ENCODE results near the gene ZCCHC8.
"Not testable (repeated sequence)": the region's sequence is repeated elsewhere in the genome, so short reads cannot be mapped to it uniquely, and the experiment has no call there.

The ZCCHC8 gene

DNA sequence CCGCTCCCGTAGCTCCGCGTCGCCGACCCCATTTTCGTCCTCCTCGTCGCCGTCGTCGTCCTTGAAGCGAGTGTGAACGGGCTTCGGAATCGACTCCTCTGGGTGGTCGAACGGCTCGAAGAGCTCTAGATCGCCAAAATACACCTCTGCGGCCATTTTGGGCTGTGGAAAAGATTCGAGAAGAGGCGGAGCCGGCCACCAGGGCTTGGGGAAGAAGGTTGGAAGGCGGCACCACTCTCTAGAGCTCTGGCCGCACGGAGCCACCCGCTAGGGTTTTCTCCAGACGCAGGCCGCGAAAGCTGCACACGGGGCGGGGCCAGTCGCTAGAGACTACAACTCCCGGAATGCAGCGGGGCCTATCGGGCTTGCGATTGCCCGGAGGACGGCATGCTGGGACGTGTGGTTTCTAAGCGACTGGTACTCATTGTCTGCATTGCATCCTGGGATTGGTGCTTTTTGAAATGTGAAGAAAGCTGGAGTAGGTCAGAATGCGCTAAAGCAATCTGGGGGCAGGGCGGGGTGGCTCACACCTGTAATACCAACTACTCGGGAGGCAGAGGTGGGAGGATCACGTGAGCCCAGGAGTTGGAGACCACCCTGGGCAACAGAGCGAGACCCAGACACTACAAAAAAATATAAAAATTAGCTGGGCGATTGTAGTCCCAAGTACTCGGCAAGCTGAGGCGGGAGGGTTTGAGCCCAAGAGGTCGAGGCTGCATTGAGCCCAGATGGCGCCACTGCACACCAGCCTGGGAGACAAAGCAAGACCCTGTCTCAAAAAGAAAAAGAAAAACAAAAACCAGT is at the start of gene ZCCHC8:
ZCCHC8 (minus strand) TSS at position 248 of the 804 bp plus-strand sequence; CDS start at position 156, 92 bp downstream.
- DNase-seq, result peak; percentile 98

DNA sequence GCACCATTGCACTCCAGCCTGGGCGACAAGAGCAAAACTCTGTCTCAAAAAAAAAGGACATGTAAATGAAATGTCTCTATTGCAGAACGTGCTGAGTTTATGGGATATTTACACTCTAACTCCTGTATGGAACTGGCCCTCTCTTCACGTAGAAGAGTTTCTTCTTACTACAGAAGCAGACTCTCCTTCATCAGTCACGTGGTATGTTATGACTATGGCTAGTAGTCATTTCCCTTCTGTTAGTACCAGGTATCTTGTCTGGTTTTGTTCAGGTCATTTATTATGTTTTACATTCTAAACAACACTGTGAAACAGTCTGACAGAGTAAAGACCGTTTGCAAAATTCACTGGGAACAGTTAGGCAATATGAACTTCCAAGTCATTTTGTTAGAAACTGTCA is 46.6 kb upstream of the ZCCHC8 start:
- DNase-seq, result no peak

DNA sequence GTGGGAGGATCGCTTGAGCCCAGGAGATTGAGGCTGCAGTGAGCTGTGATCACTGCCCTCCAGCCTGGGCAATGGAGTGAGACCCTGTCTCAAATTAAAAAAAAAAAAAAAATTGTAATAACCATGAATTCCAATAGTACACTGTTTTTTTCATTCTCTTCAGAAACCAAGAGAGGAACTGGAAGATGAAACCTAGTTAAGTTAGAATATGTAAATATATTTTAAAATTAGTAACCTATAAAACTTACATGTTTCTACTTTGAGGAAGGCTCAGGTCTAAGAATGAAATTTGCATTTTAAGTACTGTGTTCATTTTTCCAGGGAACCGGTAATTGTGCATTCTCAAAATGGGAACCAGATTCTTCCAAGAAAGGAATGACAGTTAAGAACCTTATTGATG is 45.1 kb upstream of the ZCCHC8 start:
- DNase-seq, result no peak

DNA sequence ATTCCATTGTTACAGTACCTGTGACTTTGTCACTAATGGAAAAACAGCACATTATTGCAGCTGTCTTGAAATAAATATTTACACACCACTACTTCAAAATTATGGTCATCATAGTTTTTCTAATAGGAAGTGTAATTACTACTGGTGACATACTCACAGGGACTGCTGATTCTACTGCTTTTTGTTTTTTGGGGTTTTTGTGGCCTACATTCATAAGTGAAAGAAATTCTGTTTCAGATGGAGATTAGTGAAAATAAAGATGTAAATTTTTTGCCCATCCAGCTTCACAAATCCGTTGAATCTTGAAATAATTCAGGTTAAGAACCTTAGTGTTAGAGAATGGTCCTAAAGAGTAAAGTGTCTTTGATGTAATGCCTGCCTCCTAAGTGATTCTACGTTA is 43.8 kb upstream of the ZCCHC8 start:
- no peak for DNase-seq

DNA sequence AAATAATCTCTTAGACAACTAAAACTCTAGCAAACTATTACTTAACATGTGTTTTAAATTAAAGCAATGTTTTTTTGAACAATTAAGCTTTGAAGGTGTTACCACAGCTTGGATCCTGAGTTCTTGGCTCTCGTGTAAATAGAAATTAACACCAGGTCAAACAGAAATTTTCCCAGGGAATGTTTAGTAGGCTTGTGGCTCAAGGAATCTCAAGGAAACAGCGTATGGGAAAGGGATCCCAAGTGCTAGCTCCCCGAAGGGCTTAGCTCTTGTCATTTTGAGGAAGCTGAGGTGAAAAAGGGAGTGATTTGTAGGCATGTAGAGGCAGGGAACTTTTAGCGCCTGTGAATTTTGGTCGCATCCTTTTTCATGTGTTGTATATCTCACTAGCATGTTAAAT is 37.8 kb upstream of the ZCCHC8 start:
- no peak for DNase-seq

DNA sequence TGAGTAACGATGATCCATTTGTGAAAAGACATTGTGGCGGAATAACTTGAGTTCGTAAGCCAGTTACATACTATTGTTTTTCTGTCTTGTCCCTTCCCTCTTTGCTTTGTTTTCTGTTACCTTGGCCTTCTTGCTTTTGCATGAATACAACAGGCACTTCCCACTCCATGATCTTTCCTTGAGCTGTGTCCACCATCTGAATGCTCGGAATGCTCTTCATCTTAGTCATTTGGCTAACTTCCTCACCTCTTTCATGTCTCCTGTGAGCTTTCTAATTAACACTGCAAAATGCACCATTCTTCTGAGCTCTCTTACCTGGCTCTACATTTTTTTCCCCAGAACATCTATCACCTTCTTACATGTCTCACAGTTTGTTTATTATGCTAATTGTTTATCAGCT is 36.3 kb upstream of the ZCCHC8 start:
- DNase-seq, result no peak

DNA sequence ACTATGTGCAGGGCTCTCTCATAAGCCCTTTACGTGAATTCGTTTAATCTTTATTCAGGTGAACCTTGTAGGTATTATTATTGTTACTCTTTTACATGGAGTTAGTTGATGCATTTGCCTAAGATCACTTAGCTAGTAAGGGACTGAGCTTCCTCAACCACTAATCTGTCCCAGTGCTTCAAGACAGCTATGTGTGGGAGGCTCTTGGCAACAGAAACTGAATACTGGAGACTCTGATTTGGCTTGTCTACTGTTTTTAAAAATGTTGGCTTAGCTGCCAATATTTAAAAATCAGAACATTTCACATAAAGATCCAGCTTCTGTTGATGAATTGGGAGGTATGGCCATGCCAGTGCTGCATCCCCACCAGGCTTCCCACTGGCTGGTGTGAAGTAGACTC is 33.1 kb upstream of the ZCCHC8 start:
- no peak for DNase-seq

DNA sequence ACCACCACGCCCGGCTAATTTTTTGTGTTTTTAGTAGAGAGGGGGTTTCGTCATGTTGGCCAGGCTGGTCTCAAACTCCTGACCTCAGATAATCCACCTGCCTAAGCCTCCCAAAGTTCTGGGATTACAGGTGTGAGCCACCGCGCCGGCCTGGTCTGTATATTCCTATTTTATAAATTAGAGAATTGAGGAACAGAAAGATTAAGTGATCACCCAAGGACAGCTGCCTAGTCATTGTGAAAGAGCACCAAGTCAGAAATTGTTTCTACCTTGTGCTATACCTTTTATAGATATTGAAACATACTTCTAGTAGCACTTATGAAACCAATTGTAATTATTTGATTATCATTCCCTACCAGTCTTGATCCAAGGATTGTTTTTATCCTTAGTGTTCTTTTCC is 28.3 kb upstream of the ZCCHC8 start:
- DNase-seq, result no peak

DNA sequence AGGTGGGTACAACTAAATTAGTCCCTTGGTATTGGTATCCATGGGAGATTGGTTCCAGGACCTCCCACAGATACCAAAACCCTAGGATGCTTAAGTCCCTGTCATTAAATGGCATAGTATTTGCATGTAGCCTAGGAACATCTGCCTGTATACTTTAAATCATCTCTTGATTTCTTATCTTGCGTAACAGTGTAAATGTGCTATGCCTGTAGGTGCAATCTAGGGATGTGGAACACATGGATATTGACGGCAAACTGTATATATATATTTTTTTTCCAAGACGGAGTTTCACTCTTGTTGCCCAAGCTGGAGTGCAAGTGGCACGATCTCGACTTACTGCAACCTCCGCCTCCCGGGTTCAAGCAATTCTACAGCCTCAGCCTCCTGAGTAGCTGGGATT is 27.9 kb upstream of the ZCCHC8 start:
- DNase-seq, result no peak

DNA sequence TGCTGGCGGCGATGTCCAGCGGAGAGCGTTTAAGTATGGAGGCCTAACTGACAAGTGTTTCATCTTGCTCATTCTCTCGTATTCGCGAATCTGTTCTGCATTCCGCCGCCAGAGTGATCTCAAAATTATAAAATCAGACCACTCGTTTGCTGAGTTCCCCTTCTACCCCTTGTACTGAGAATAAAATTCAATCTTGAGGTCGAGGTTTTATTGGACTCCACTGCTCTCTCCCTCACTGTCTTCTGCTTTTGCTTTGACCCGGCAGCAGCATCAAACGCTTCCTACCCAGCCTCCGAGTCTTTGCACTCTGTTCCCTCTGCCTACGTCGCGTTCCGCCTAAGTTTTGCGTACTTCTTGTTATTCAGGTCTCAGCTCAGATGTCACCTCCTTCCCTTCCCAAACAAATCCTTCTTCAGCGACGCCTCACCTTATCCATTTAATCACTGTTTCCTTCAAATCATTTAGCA is 26.8 kb upstream of the ZCCHC8 start:
- DNase-seq, result peak; percentile 25

DNA sequence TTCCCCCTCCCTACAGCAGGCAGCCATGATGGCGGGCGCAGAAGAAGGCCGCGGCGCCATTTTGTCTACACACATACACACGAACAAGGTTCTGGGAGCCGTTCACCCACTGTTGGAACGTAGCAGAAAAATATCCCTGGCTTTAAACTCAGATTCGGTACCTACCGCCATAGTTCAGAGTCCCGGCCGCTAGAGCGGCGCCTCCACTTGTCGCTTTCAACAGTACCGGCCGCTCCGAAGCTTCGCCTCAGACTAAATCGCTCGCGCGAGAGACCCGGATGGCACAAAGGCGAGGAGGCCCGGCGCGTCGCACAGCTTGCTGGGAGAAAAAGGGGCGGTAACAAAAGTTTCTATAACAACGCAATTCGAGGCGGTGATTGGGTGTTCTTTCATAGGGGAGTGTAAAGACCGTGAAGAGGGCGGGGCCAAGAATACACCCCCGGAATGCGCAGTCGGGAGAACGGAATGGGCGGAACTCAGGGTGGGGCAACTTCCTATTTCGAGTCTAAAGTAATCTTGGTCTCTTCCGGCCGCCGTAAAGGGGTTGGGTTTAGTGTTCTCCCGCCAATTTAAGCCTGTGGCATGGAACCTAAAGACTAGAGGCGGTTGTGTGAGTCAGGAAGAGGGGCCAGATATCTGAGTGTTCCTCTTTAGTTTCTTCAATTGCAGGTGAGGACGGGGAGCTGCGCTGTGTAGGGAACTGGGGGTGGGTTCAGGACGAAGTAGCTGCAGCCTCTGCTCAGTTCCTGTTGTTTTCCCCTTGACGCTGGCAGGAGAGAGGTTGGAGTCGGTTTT is 26.1 kb upstream of the ZCCHC8 start, which contains the start of the genes KNTC1 and RSRC2:
KNTC1 (plus strand) TSS at position 567 of the 795 bp plus-strand sequence. CDS start 2,815 bp downstream, outside the sequence.
RSRC2 (minus strand) TSS at position 254 of the 795 bp plus-strand sequence; CDS start at position 171, 83 bp downstream.
- DNase-seq, result peak; percentile 100

DNA sequence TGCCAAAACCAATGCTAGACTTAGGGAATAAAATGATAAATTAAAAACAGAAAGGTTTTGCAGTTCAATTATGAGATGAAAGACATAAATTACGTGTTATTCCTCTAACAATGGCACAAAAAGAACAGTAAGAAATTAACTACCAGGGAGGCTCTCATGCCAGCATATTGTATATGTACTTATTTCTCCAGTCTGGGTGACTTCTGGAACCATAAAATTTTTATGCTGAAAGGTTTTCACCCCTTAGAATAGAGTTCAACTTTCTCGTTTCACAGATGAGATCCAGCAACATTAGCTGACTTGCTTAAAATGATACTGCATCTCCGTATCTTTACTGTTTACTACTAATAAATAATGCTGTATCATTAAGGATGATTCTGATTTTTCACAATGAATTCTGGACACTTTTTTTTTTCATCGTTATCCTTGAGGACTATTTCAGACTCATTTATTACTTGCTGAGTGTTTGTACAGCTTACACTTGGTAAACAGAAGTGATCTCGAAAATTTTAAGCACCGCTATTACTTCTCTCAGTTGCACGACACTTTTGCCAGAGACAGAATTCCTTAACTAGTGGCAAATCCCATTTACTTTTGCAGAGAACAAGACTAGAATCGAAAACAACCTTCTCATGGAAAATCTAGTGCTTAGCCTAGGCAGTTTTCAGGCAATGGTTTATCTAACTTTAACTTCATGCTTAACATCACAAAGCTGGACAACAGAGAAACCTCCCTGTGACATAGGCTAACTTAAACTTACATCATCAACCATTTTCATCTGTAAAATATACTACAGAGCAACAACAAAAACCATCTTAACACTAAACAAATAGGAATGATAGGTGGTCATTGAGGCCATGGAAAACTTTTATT is 23.4 kb upstream of the ZCCHC8 start:
- no peak for DNase-seq

DNA sequence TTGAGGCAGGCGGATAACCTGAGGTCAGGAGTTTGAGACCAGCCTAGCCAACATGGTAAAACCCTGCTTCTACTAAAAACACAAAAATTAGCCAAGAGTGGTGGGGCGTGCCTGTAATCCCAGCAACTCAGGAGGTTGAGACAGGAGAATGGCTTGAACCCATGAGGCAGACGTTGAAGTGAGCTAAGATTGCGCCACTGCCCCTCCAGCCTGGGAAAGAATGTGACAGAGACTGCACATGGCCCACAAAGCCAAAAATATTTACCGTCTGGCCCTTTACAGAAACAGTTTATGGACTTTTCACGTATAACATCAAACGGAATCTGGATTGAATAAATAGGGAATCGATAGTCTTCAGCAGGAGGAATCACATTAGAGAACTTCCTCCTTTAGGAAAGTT is 22.5 kb upstream of the ZCCHC8 start:
- no peak for DNase-seq

DNA sequence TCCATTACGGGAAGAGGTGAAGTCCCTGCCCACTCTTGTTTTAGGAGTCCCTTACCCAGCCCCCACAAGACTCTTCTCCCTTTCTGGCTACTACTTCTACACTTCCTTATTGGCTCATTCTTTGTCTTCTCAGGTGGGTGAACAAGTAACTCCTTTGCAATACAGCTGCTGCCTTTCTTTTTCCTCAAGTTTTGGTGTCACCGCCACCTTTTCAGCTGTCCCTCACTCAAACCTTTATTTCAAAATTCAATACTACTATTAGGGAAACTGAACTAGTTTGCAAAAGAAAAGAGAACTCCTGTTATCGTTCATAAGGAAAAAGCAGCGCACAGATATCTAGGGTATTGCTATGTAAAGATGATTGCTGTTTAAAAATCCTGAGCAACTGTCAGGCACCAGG is 19.9 kb upstream of the ZCCHC8 start:
- DNase-seq, result no peak

DNA sequence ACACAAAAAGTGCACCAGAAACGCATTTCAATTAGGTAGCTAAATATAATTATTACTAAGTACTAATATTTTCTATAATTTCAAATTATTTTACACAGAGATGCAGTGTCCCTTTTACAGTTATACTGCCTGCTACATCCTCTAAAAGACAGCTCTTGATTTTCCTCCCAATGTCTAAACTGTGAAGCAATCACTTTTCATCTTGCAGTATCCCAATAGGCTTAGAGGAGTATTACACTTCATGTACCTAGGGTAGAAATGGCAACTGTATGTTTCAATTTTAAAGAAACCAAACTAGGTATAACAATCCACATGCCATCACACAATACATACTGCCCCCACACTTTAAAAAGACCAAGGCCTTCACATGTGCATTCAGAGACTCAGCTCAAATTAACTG is 18.7 kb upstream of the ZCCHC8 start:
- DNase-seq, result no peak

DNA sequence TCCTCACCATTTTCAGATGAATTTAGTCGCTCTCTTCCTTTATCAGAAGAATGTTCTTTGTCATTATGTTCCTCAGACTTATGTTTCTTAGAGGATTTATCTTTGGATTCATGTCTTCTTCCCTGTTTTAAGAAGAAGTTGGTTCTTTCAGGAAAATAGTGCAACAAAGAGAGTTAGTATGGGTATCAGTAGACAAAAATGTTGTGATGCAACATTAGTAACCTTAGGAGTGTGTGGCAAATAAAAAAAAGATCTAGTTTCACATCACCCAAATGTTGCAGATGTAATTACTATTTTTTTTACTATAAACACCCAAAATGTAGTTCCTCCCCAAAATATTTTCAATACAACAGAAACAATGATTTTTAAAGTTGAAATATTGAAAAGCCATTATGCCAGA is 18.2 kb upstream of the ZCCHC8 start:
- DNase-seq, result no peak

DNA sequence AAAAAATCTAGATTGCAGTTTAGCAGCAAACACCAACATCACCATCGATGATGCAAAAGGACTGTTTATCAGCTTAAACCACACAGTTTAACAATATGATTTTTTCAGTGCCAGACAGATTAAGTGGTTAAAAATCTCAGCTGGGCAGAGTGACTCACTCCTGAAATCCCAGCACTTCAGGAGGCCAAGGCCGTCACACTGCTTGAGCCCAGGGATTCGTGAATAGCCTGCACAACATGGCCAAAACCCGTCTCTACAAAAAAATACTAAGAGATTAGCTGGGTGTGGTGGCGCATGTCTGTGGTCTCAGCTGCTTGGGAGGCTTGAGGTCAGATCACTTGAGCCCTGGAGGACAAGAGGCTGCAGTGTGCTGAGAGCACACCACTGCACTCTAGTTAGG is 17.1 kb upstream of the ZCCHC8 start:
- no peak for DNase-seq

DNA sequence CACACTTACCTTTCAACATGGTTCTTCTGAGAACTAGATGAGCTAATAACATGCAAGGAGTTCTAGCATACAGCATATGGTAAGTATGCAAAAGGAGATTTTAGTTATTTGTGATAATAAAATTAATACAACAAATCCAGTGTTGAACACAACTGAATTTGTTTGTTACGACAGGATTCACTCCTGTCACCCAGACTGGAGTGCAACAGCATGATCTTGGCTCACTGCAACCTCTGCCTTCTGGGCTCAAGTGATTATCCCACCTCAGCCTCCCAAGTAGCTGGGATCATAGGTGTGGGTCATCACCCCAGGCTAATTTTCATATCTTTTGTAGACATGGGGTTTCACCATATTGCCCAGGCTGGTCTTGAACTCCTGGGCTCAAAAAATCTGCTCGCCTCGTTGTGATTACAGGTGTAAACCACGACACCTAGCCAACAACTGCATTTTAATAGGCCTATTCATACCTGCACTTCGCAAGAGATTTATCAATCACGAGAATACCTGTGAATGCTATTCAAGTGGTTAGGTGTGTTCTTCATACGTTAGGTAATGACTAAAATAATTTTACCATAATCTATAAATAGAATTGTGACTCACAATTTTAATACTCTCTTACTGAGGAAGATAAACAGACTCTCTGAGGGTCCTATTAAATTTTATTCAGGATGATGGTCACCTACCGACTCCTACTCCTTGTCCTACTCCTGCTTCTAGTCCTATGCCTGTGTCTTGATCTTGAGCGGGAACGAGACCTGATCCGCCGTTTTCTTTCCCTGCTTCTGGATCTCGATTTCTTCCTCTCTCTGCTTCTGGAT is 16.0 kb upstream of the ZCCHC8 start:
- DNase-seq, result no peak

DNA sequence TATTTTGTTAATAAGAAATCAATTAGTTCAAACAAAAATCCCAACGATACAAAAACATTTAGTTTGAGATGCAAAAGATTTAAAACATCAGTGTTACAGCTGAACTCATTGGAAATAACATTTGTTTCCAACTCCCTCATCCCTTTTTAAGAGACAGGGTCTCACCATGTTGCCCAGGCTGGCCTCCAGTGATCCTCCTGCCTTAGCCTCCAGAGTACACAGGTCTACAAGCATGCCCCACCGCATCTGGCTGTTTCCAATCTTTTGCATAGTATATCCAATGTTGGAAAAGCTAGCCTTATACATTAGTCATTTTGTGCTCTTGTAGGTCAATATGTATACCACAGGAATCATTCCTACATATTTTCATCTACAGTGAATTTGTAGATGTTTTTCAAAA is 14.5 kb upstream of the ZCCHC8 start:
- DNase-seq, result no peak

DNA sequence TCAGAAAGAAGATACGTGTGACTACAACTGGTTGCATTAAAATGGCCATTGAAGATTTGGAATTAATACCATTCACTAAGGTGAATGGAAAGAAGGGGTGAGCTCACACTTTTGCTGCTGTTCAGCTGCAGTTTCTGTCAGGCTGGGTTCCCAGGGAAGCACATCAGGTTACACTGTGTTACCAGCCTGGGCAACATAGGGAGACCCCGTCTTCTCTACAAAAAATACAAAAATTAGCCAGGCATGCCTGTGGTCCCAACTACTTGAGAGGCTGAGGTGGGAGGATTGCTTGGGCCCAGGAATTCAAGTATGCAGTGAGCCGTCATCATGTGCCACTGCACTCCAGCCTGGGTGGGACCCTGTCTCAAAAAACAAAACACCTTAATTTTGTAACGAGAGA is 12.9 kb upstream of the ZCCHC8 start:
- DNase-seq, result no peak

DNA sequence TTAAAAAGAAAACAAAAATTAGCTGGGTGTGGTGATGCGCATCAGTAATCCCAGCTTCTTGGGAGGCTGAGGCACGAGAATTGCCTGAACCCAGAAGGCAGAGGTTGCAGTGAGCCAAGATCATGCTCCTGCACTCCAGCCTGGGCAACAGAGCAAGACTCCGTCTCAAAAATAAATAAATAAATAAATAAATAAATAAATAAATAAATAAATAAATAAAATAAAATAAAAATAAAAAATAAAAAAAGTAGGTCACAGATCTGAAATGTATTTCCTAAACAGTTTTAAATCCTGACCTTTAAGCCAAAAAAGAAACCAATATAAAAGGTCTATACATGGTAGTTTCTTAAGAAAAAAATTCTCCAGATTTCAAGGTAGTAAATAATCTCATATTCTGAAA is 12.3 kb upstream of the ZCCHC8 start:
- not testable (repeated sequence) for DNase-seq

DNA sequence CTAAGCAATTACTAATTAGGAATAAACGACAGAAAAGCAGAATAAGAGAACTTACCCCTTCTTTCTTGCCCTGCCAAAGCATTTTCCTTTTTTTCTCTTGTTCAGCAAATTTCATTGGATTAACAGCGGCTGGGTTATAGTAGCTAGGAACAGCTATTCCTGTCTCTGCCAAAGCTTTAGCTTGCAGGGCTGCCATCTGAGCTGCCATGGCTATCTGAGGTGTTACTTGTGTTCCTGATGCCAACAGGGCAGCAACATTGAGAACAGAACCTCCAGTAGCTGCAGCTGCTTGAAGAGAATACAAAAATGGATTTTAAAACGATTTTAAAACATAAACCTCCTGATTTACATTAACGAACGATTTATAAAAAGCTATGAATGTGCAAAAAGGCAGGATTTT is 7.4 kb upstream of the ZCCHC8 start:
- DNase-seq, result no peak

Measured in NCI-H345 (cell line).